Panc1 (cell line): ENCODE measurements around the gene NDUFV1. TPM values are rescaled to one million over a fixed set of nuclear protein-coding genes. Genes with fewer than 3 reads are reported as not detected.

Experiments
- ATAC-seq: fragments of 200-7000 bp; cut with Tn5 transposase; 2 replicates; pipeline ENCODE4 v1.9.1; 2020; ENCODE audit warnings: mild to moderate bottlenecking, moderate library complexity
- BruUV-seq: library from RNA; stranded (reverse); fragments of 400-500 nt; replicated peaks from 2 replicates; lab custom pipeline; 2021; lab: Mats Ljungman, UMichigan
- CTCF ChIA-PET: fragments of 300-600 bp; sonication (Branson Sonifier 250); formaldehyde crosslinking; loops from one replicate; lab custom pipeline; 2022; ENCODE audit warnings: antibody characterized with exemption; lab: Charles Lee
- POLR2A ChIA-PET: fragments of 300-600 bp; sonication (Branson Sonifier 250); formaldehyde crosslinking; loops from one replicate; lab custom pipeline; 2022; ENCODE audit warnings: antibody characterized with exemption; lab: Charles Lee
- DNase-seq: peaks from one replicate; pipeline ENCODE4 v3.0.0-alpha.2; 2010; ENCODE audit warnings: low read depth, low spot score
- H3K27ac ChIP-seq: 2 replicates; pipeline ENCODE4 v1.5.1; 2011; ENCODE audit warnings: mild to moderate bottlenecking, low read length, inconsistent platforms
- H3K27me3 ChIP-seq: fragments of 200-500 bp; sonication (Bioruptor generic); 2 replicates; pipeline ENCODE4 v1.6.0; 2014; ENCODE audit warnings: low read length, inconsistent platforms; ENCODE audit not compliant: control insufficient read depth, insufficient read depth
- H3K36me3 ChIP-seq: fragments of 200-500 bp; sonication (Bioruptor generic); 2 replicates; pipeline ENCODE4 v1.5.1; 2014; ENCODE audit warnings: inconsistent platforms, mild to moderate bottlenecking, low read length, moderate library complexity; ENCODE audit not compliant: control insufficient read depth, insufficient read depth
- H3K4me1 ChIP-seq: 2 replicates; pipeline ENCODE4 v1.5.1; 2011; ENCODE audit warnings: inconsistent platforms, mild to moderate bottlenecking, low read length, moderate library complexity; ENCODE audit not compliant: control insufficient read depth, insufficient read depth
- H3K4me3 ChIP-seq, 2 experiments: 2 replicates each; pipeline ENCODE4 v1.5.1; 2011 to 2012; ENCODE audit warnings: low read depth in 2 of 2, low read length in 2 of 2, mild to moderate bottlenecking in 2 of 2, inconsistent platforms in 1 of 2, moderate library complexity in 1 of 2
- H3K9me3 ChIP-seq: fragments of 200-500 bp; sonication (Bioruptor generic); 2 replicates; pipeline ENCODE4 v1.5.1; 2014; ENCODE audit warnings: low read depth, mild to moderate bottlenecking, inconsistent platforms, low read length, moderate library complexity; ENCODE audit not compliant: control insufficient read depth, insufficient read depth
- POLR2AphosphoS5 ChIP-seq: IDR thresholded peaks from 2 replicates; pipeline ENCODE4 v1.6.1; 2012; ENCODE audit warnings: mild to moderate bottlenecking, low read depth, low read length, moderate library complexity
- SIN3A ChIP-seq: IDR thresholded peaks from 2 replicates; pipeline ENCODE4 v1.6.1; 2012; ENCODE audit warnings: low read depth, mild to moderate bottlenecking, low read length, moderate library complexity, borderline replicate concordance; ENCODE audit not compliant: insufficient read depth
- TCF7L2 ChIP-seq: IDR thresholded peaks from 2 replicates; pipeline ENCODE4 v1.6.1; 2011; ENCODE audit warnings: mild to moderate bottlenecking, low read depth, low read length, inconsistent platforms
- in situ Hi-C: cut with HindIII; loops from 2 replicates; pipeline ENCODE4 v1.10.0; 2016; ENCODE audit warnings: low sequenced_read_pairs, low pct_unique_long_range_greater_than_20kb
- intact Hi-C: fragments of 100-400 bp; cut with micrococcal nuclease; formaldehyde crosslinking; loops from one replicate; pipeline ENCODE4 v1.10.0; 2022; ENCODE audit not compliant: unreplicated experiment
- total RNA-seq: library from RNA; stranded (reverse); gene quantifications from one replicate; pipeline ENCODE4 v1.2.1, GENCODE V29; 2021; ENCODE audit not compliant: unreplicated experiment
- TF ChIP-seq, protein P1 (sequence below), 2 experiments: IDR thresholded peaks; 2 replicates each; pipeline ENCODE4 v1.6.1; 2011 to 2012; ENCODE audit warnings: low read depth in 2 of 2, control low read depth in 1 of 2, low read length in 1 of 2, mild to moderate bottlenecking in 1 of 2, moderate library complexity in 1 of 2; ENCODE audit not compliant: insufficient read depth in 1 of 2
- TF ChIP-seq, protein P2 (sequence below): fragments of 450-650 bp; IDR thresholded peaks from 2 replicates; pipeline ENCODE4 v1.5.1; 2017; ENCODE audit warnings: mild to moderate bottlenecking

Gene NDUFV1
- total RNA-seq, 1 experiment from 2014 or later: 281 TPM

DNA sequence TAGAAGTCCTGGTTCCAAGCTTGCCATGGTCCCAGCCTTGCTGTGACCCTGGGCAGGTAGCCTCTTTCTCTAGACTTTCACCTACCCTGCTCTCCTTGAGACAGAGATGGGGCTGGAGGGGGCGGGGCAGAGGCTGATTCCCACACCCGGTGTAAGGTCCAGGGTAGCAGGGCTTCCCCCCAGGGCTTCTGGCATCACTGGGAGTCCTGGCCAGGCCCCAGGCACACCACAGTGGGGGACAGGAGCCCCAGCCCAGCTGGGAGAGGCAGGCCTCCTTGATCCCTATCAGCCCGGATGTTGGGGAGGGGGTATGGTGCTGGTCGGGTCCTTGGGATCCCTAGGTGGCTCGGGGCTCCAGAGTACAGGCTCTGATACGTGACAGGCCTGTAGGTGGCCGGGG lies 24.7 kb downstream of the NDUFV1 start:
- H3K4me1 ChIP-seq: peaks cover 13% of the 10 kb centered on the region; the same call in 1 of the 2 replicates
- DNase-seq (no peak), ATAC-seq (no peak)
- ChIA-PET CTCF (interaction anchor here (1.9 kb wide), 1 partner anchor 17 kb away, joined by 4 read pairs; no protein-coding TSS in a partner anchor), POLR2A (no interaction called here)
- no peak overlapping the region; the same call in 1 of the 2 replicates for H3K27ac ChIP-seq
- no peaks in the 10 kb centered on the region for H3K27me3 ChIP-seq
- no peak overlapping the region for H3K4me3 ChIP-seq
- H3K36me3 ChIP-seq: no peaks in the 10 kb centered on the region
- TF ChIP-seq, protein P1, sequence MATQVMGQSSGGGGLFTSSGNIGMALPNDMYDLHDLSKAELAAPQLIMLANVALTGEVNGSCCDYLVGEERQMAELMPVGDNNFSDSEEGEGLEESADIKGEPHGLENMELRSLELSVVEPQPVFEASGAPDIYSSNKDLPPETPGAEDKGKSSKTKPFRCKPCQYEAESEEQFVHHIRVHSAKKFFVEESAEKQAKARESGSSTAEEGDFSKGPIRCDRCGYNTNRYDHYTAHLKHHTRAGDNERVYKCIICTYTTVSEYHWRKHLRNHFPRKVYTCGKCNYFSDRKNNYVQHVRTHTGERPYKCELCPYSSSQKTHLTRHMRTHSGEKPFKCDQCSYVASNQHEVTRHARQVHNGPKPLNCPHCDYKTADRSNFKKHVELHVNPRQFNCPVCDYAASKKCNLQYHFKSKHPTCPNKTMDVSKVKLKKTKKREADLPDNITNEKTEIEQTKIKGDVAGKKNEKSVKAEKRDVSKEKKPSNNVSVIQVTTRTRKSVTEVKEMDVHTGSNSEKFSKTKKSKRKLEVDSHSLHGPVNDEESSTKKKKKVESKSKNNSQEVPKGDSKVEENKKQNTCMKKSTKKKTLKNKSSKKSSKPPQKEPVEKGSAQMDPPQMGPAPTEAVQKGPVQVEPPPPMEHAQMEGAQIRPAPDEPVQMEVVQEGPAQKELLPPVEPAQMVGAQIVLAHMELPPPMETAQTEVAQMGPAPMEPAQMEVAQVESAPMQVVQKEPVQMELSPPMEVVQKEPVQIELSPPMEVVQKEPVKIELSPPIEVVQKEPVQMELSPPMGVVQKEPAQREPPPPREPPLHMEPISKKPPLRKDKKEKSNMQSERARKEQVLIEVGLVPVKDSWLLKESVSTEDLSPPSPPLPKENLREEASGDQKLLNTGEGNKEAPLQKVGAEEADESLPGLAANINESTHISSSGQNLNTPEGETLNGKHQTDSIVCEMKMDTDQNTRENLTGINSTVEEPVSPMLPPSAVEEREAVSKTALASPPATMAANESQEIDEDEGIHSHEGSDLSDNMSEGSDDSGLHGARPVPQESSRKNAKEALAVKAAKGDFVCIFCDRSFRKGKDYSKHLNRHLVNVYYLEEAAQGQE (IDR thresholded peaks at IDR 0.05; ENCODE audit: insufficient read depth in 1 of 2, low read depth in 2 of 2, low read length in 1 of 2): no peak
- in situ Hi-C loops: no loop called here
- intact Hi-C loops: no loop called here
- no peaks in the 10 kb centered on the region for H3K9me3 ChIP-seq
- no TSS peak for BruUV-seq

DNA sequence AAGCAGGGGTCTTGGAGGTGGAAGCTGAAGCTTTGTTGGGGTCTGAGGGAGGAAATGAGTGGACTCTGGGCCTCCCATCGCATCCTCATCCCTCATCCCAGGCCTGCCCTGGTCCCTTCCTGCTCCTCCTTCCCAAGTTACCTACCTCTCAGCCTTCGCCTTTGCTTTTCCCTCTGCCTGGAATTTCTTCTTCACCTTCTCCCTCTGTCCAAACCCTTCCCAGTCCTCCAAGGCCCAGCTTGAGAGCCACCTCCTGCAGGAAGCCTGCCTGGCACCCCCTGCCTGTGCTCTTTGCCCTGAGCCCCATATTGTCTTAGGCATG lies 25.1 kb downstream of the NDUFV1 start:
- ChIA-PET POLR2A (no interaction called here), CTCF (interaction anchor here (1.6 kb wide), 1 partner anchor 20 kb away, joined by 13 read pairs; no protein-coding TSS in a partner anchor)
- ATAC-seq (no peak), DNase-seq (no peak)
- Histone ChIP-seq H3K27me3 (no peaks in the 10 kb centered on the region), H3K27ac (no peak overlapping the region), H3K4me1 (peaks cover 13% of the 10 kb centered on the region; the same call in 1 of the 2 replicates), H3K36me3 (no peaks in the 10 kb centered on the region), H3K4me3 (no peak overlapping the region), H3K9me3 (no peaks in the 10 kb centered on the region)
- TF ChIP-seq POLR2AphosphoS5: no peak
- TF ChIP-seq, protein P2, sequence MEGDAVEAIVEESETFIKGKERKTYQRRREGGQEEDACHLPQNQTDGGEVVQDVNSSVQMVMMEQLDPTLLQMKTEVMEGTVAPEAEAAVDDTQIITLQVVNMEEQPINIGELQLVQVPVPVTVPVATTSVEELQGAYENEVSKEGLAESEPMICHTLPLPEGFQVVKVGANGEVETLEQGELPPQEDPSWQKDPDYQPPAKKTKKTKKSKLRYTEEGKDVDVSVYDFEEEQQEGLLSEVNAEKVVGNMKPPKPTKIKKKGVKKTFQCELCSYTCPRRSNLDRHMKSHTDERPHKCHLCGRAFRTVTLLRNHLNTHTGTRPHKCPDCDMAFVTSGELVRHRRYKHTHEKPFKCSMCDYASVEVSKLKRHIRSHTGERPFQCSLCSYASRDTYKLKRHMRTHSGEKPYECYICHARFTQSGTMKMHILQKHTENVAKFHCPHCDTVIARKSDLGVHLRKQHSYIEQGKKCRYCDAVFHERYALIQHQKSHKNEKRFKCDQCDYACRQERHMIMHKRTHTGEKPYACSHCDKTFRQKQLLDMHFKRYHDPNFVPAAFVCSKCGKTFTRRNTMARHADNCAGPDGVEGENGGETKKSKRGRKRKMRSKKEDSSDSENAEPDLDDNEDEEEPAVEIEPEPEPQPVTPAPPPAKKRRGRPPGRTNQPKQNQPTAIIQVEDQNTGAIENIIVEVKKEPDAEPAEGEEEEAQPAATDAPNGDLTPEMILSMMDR: no peak
- TF ChIP-seq, protein P1 (IDR thresholded peaks at IDR 0.05; ENCODE audit: insufficient read depth in 1 of 2, low read depth in 2 of 2, low read length in 1 of 2): no peak
- no peak for TF ChIP-seq SIN3A
- TF ChIP-seq TCF7L2: no peak
- in situ Hi-C loops (no loop called here), intact Hi-C loops (no loop called here)
- no TSS peak for BruUV-seq
